Prostate gland (tissue), 2 donors: ENCODE measurements around the gene DEDD2.

Experiments
- POLR2AphosphoS5 ChIP-seq: sonication (generic); formaldehyde crosslinking; IDR thresholded peaks from one replicate; pipeline ENCODE4 v1.6.1; 2017; ENCODE audit warnings: antibody characterized with exemption
- TF ChIP-seq, protein P1 (sequence below), 4 experiments: fragments of 200-600 bp in 2 of 4; fragments of 450-650 bp in 2 of 4; sonication (generic) in 2 of 4; IDR thresholded peaks; 1 replicate in 3 of 4; 2 replicates in 1 of 4; pipeline ENCODE4 v1.5.1; 2016 to 2019; ENCODE audit warnings: antibody characterized with exemption in 4 of 4, mild to moderate bottlenecking in 2 of 4, moderate library complexity in 2 of 4

DNA sequence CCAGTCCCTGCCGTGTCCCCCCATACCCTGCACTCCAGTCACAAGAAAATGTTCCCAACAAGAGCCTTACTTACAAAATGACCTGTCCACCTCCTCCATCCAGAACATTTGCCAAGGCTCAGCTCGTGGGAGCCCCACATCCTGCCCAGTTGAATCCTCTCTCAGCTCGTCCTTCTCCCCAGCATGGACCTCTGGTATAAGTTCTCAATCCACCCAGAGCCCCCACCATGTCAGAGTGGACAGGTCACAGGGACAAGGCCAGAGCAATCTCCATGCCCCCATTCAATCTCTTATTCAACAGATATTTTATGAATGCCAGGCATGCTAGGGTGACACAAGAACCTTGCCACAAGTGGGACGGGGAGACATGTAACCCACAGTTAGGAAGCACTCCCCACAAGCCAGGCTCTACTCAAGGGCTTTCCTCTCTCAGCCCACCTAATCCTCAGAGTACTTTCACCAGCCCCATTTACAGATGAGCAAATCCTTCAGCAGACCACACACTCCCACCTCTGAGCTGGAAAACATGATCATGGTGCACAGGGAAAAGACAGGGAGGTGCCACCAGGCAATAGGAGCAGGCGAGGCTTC, 15.1 kb downstream of the DEDD2 start:
- TF ChIP-seq, protein P1, sequence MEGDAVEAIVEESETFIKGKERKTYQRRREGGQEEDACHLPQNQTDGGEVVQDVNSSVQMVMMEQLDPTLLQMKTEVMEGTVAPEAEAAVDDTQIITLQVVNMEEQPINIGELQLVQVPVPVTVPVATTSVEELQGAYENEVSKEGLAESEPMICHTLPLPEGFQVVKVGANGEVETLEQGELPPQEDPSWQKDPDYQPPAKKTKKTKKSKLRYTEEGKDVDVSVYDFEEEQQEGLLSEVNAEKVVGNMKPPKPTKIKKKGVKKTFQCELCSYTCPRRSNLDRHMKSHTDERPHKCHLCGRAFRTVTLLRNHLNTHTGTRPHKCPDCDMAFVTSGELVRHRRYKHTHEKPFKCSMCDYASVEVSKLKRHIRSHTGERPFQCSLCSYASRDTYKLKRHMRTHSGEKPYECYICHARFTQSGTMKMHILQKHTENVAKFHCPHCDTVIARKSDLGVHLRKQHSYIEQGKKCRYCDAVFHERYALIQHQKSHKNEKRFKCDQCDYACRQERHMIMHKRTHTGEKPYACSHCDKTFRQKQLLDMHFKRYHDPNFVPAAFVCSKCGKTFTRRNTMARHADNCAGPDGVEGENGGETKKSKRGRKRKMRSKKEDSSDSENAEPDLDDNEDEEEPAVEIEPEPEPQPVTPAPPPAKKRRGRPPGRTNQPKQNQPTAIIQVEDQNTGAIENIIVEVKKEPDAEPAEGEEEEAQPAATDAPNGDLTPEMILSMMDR (IDR thresholded peaks at IDR 0.05) = no peak
- no peak for TF ChIP-seq POLR2AphosphoS5
